Measurements from ENCODE around the gene VWA5A.
"Not testable (repeated sequence)": the region's sequence is repeated elsewhere in the genome, so short reads cannot be mapped to it uniquely, and the experiment has no call there.

VWA5A gene

GRCh38 chr11:124170315-124170714 lies 55.1 kb downstream of the VWA5A start:
- not testable (repeated sequence) for DNase-seq

- no peak for DNase-seq
Measured at GRCh38 chr11:124170801-124171586, 55.7 kb downstream of the VWA5A start.

- no peak for DNase-seq
Measured at GRCh38 chr11:124172101-124172500, 56.9 kb downstream of the VWA5A start.

- DNase-seq, result no peak
Measured at GRCh38 chr11:124172599-124172998, 57.3 kb downstream of the VWA5A start.

GRCh38 chr11:124174001-124174583 lies 58.8 kb downstream of the VWA5A start:
- DNase-seq, result peak; percentile 72 to 86

- DNase-seq, result no peak
Measured at GRCh38 chr11:124176925-124177715, 61.9 kb downstream of the VWA5A start.

GRCh38 chr11:124179310-124179709 lies 64.1 kb downstream of the VWA5A start:
- no peak for DNase-seq

- no peak for DNase-seq
Measured at GRCh38 chr11:124183068-124183467, 67.8 kb downstream of the VWA5A start, which contains the start of gene OR10D3. TSS of gene OR10D3 (plus strand) at chr11:124183345. CDS start at chr11:124185270, 1,925 bp downstream.

- DNase-seq, result no peak
Measured at GRCh38 chr11:124190298-124191139, 75.3 kb downstream of the VWA5A start.

GRCh38 chr11:124193221-124194010 lies 78.2 kb downstream of the VWA5A start:
- DNase-seq, result no peak

- DNase-seq, result no peak
Measured at GRCh38 chr11:124194293-124195188, 79.3 kb downstream of the VWA5A start.

- DNase-seq, result peak; percentile 45 to 50
Measured at GRCh38 chr11:124195189-124195734, 80.0 kb downstream of the VWA5A start.
